Upper lobe of left lung (tissue), 6 donors: Measurements from ENCODE around the gene BHMT. TPM values are rescaled to one million over a fixed set of nuclear protein-coding genes. Genes with fewer than 3 reads are reported as not detected.

ENCODE experiments used
- ATAC-seq, 2 donors: fragments of 200-7000 bp; cut with Tn5 transposase; one replicate each; pipeline ENCODE4 v1.9.1; 2022; ENCODE audit warnings: mild to moderate bottlenecking in 2 of 2, moderate library complexity in 2 of 2; ENCODE audit not compliant: low FRiP score in 2 of 2
- DNase-seq, 2 donors: peaks; one replicate each; pipeline ENCODE4 v3.0.0-alpha.2; 2019 to 2020
- H3K27ac ChIP-seq, 4 donors: fragments of 200-600 bp; sonication (generic); one replicate each; pipeline ENCODE4 v1.5.1; 2016 to 2019
- H3K27me3 ChIP-seq, 4 donors: fragments of 200-600 bp; sonication (generic); one replicate each; pipeline ENCODE4 v1.5.1; 2017 to 2019
- H3K36me3 ChIP-seq, 4 donors: fragments of 200-600 bp; sonication (generic); one replicate each; pipeline ENCODE4 v1.5.1; 2016 to 2019
- H3K4me1 ChIP-seq, 4 donors: fragments of 200-600 bp; sonication (generic); one replicate each; pipeline ENCODE4 v1.5.1; 2018 to 2019
- H3K4me3 ChIP-seq, 4 donors: fragments of 200-600 bp; sonication (generic); one replicate each; pipeline ENCODE4 v1.5.1; 2017 to 2019; ENCODE audit warnings: mild to moderate bottlenecking in 2 of 4, moderate library complexity in 1 of 4
- H3K9me3 ChIP-seq, 4 donors: fragments of 200-600 bp; sonication (generic); one replicate each; pipeline ENCODE4 v1.5.1; 2018 to 2019
- CTCF ChIP-seq, 6 experiments: fragments of 450-650 bp in 4 of 6; fragments of 200-600 bp in 2 of 6; sonication (generic) in 2 of 6; IDR thresholded peaks; one replicate each; pipeline ENCODE4 v1.5.1; 2016 to 2019; ENCODE audit warnings: antibody characterized with exemption in 6 of 6
- EP300 ChIP-seq, 4 donors: sonication (generic); formaldehyde crosslinking; IDR thresholded peaks; one replicate each; pipeline ENCODE4 v1.5.1; 2017; ENCODE audit warnings: antibody characterized with exemption in 4 of 4, control low read depth in 2 of 4
- POLR2A ChIP-seq, 4 donors: fragments of 450-650 bp; IDR thresholded peaks; one replicate each; pipeline ENCODE4 v1.5.1; 2016 to 2017; ENCODE audit warnings: antibody characterized with exemption in 4 of 4, mild to moderate bottlenecking in 2 of 4
- POLR2AphosphoS5 ChIP-seq, 2 donors: sonication (generic); formaldehyde crosslinking; IDR thresholded peaks; one replicate each; pipeline ENCODE4 v1.5.1; 2017; ENCODE audit warnings: antibody characterized with exemption in 2 of 2
- WGBS, 2 donors: methylation state at CpG; one replicate each; pipeline ENCODE4 v1.1.5; 2017 to 2018; 5-methylcytosine and 5-hydroxymethylcytosine counted together
- total RNA-seq, 6 donors: library from RNA; depleted of rRNA in 4 of 6; stranded (reverse); fragments of >200 nt in 4 of 6; gene quantifications; one replicate each; pipeline versions ENCODE4 v1.1.0 to v1.2.1, GENCODE V29; 2016 to 2021
- donor health status: DM: no; HTN: no; CAD: no; lungs with moderate emphysema.
- donor health status: DM: no; HTN: yes; CAD: no; lungs with severe emphysema.

Gene BHMT
- total RNA-seq, 6 donors from 2014 or later, result 0.26 to 1.4 (median 0.84) TPM; not detected in 3

GRCh38 chr5:79074641-79075040, 37.0 kb upstream of the BHMT start:
- no peak for TF ChIP-seq CTCF (IDR thresholded peaks at IDR 0.05)
- no peak for TF ChIP-seq EP300 (IDR thresholded peaks at IDR 0.05)
- no peak for TF ChIP-seq POLR2AphosphoS5 (IDR thresholded peaks at IDR 0.05)
- no peak for TF ChIP-seq POLR2A (IDR thresholded peaks at IDR 0.05)
- Histone ChIP-seq H3K9me3 (peaks cover 0 to 3% (median 0%) of the 10 kb centered on the region in 4 donors), H3K27ac (no peak overlapping the region), H3K36me3 (no peaks in the 10 kb centered on the region), H3K27me3 (peaks cover 0 to 2% (median under 1%) of the 10 kb centered on the region in 4 donors), H3K4me1 (peaks cover 0 to 9% (median 0%) of the 10 kb centered on the region in 4 donors), H3K4me3 (no peak overlapping the region)
- 78 to 89% methylated on average over 6 of the region's 6 CpGs for WGBS, 2 donors
- DNase-seq (no peak), ATAC-seq (no peak)

- H3K27me3 ChIP-seq, result no peaks in the 10 kb centered on the region
- no peak overlapping the region for H3K27ac ChIP-seq
- ATAC-seq (no peak), DNase-seq (no peak)
- H3K4me3 ChIP-seq, result no peak overlapping the region
- H3K36me3 ChIP-seq, result no peaks in the 10 kb centered on the region
- H3K4me1 ChIP-seq, result no peaks in the 10 kb centered on the region
- no peak for TF ChIP-seq POLR2AphosphoS5 (IDR thresholded peaks at IDR 0.05)
- no peak for TF ChIP-seq CTCF (IDR thresholded peaks at IDR 0.05)
- TF ChIP-seq POLR2A (IDR thresholded peaks at IDR 0.05), result no peak
- TF ChIP-seq EP300 (IDR thresholded peaks at IDR 0.05), result no peak
- peaks cover 0 to 3% (median 0%) of the 10 kb centered on the region in 4 donors for H3K9me3 ChIP-seq
- WGBS, 2 donors, result 86 to 88% methylated on average over 11 of the region's 11 CpGs
These were observed 35.8 kb upstream of the BHMT start for GRCh38 chr5:79075646-79076426.

GRCh38 chr5:79076819-79077218, 34.8 kb upstream of the BHMT start:
- no peak for TF ChIP-seq CTCF (IDR thresholded peaks at IDR 0.05)
- no peak for TF ChIP-seq EP300 (IDR thresholded peaks at IDR 0.05)
- no peak for TF ChIP-seq POLR2AphosphoS5 (IDR thresholded peaks at IDR 0.05)
- no peak for TF ChIP-seq POLR2A (IDR thresholded peaks at IDR 0.05)
- ATAC-seq (no peak), DNase-seq (no peak)
- Histone ChIP-seq H3K27me3 (no peaks in the 10 kb centered on the region), H3K27ac (no peak overlapping the region), H3K4me3 (no peak overlapping the region), H3K4me1 (no peaks in the 10 kb centered on the region), H3K9me3 (peaks cover 0 to 3% (median 0%) of the 10 kb centered on the region in 4 donors), H3K36me3 (no peaks in the 10 kb centered on the region)
- WGBS, 2 donors, result 62 to 71% methylated on average over 4 of the region's 4 CpGs

GRCh38 chr5:79077680-79078365, 33.8 kb upstream of the BHMT start:
- 40 to 61% methylated on average over 3 of the region's 3 CpGs for WGBS, 2 donors
- ATAC-seq, result peak in 1 of 2 donors; percentile 50
- Histone ChIP-seq H3K9me3 (peaks cover 0 to 3% (median 0%) of the 10 kb centered on the region in 4 donors), H3K4me1 (no peaks in the 10 kb centered on the region), H3K27ac (no peak overlapping the region), H3K36me3 (no peaks in the 10 kb centered on the region), H3K4me3 (no peak overlapping the region), H3K27me3 (no peaks in the 10 kb centered on the region)
- no peak for DNase-seq
- TF ChIP-seq CTCF (IDR thresholded peaks at IDR 0.05) (no peak), EP300 (IDR thresholded peaks at IDR 0.05) (no peak), POLR2AphosphoS5 (IDR thresholded peaks at IDR 0.05) (no peak), POLR2A (IDR thresholded peaks at IDR 0.05) (no peak)
